K562 (cell line): ENCODE results near the gene MVD. TPM values are rescaled to one million over a fixed set of nuclear protein-coding genes. Genes with fewer than 3 reads are reported as not detected.
A peak's percentile ranks its signal among the peaks of the same experiment; 100 is the strongest.

ENCODE experiments used
- BCOR ChIP-seq: fragments of 450-650 bp; IDR thresholded peaks from 2 replicates; pipeline ENCODE4 v1.6.1; 2016
- CBFA2T3 ChIP-seq: fragments of 450-650 bp; IDR thresholded peaks from 2 replicates; pipeline ENCODE4 v1.6.1; 2017
- CCNT2 ChIP-seq: IDR thresholded peaks from 2 replicates; pipeline ENCODE4 v1.6.1; 2011; ENCODE audit warnings: borderline replicate concordance, low read depth, mild to moderate bottlenecking, moderate library complexity, mixed read lengths, low read length; ENCODE audit not compliant: insufficient read length; ENCODE audit errors: extremely low read depth
- CXXC5 ChIP-seq: fragments of 250-450 bp; sonication (Bioruptor Pico); IDR thresholded peaks from 2 replicates; pipeline ENCODE4 v1.8.0; 2022; ENCODE audit warnings: inconsistent platforms, mild to moderate bottlenecking, moderate library complexity
- FOXP1 ChIP-seq: sonication (generic); formaldehyde crosslinking; IDR thresholded peaks from 2 replicates; pipeline ENCODE4 v1.8.0; 2022; ENCODE audit warnings: mild to moderate bottlenecking, missing genetic modification reagents
- GATA2 ChIP-seq: sonication (generic); formaldehyde crosslinking; IDR thresholded peaks from 2 replicates; pipeline ENCODE4 v1.4.0; 2020; ENCODE audit warnings: mild to moderate bottlenecking, missing genetic modification reagents
- HNRNPK ChIP-seq: fragments of 200-400 bp; formaldehyde crosslinking; IDR thresholded peaks from one replicate; pipeline ENCODE4 v1.6.1; 2018; ENCODE audit warnings: mild to moderate bottlenecking, low read depth, low read length; ENCODE audit not compliant: poor library complexity, severe bottlenecking
- JUND ChIP-seq, 2 experiments: IDR thresholded peaks; 2 replicates in 1 of 2; 3 replicates in 1 of 2; pipeline ENCODE4 v1.6.1; 2011; ENCODE audit warnings: borderline replicate concordance in 2 of 2, low read depth in 2 of 2, low read length in 2 of 2, improper control_type of control experiment in 1 of 2, missing biosample characterization in 1 of 2, missing genetic modification characterization in 1 of 2, missing genetic modification reagents in 1 of 2
- KLF1 ChIP-seq: fragments of 450-650 bp; IDR thresholded peaks from 2 replicates; pipeline ENCODE4 v1.6.1; 2016; ENCODE audit warnings: missing genetic modification characterization, missing compliant biosample characterization
- LCOR ChIP-seq: sonication (generic); formaldehyde crosslinking; IDR thresholded peaks from 2 replicates; pipeline ENCODE4 v1.8.0; 2022; ENCODE audit warnings: mild to moderate bottlenecking, missing genetic modification reagents
- MTA1 ChIP-seq: fragments of 450-650 bp; IDR thresholded peaks from 2 replicates; pipeline ENCODE4 v1.6.1; 2017; ENCODE audit warnings: borderline replicate concordance
- NBN ChIP-seq: fragments of 450-650 bp; IDR thresholded peaks from 2 replicates; pipeline ENCODE4 v1.6.1; 2016; ENCODE audit warnings: low read depth, mild to moderate bottlenecking
- NELFE ChIP-seq: IDR thresholded peaks from 2 replicates; pipeline ENCODE4 v1.6.1; 2011; ENCODE audit warnings: mild to moderate bottlenecking; ENCODE audit not compliant: insufficient read depth, insufficient read length
- NR4A1 ChIP-seq, 2 experiments: fragments of 250-450 bp in 1 of 2; fragments of 450-650 bp in 1 of 2; sonication (Bioruptor Pico) in 1 of 2; IDR thresholded peaks; 2 replicates each; pipeline versions ENCODE4 v1.4.0 to v1.6.1; 2016 to 2020; ENCODE audit warnings: mild to moderate bottlenecking in 2 of 2, missing compliant biosample characterization in 1 of 2, missing genetic modification characterization in 1 of 2, moderate library complexity in 1 of 2
- RBBP5 ChIP-seq: fragments of 200-600 bp; sonication (generic); IDR thresholded peaks from 2 replicates; pipeline ENCODE4 v1.6.1; 2012; ENCODE audit warnings: borderline replicate concordance, mild to moderate bottlenecking, low read length, control low read depth, inconsistent platforms; ENCODE audit not compliant: insufficient read depth, poor library complexity, severe bottlenecking
- RNF2 ChIP-seq: sonication (generic); IDR thresholded peaks from 2 replicates; pipeline ENCODE4 v1.6.1; 2016
- RUNX1 ChIP-seq: sonication (generic); IDR thresholded peaks from 2 replicates; pipeline ENCODE4 v1.6.1; 2016; ENCODE audit warnings: antibody characterized with exemption, low read depth
- ZEB2 ChIP-seq: fragments of 450-650 bp; IDR thresholded peaks from 2 replicates; pipeline ENCODE4 v1.6.1; 2016
- ZFX ChIP-seq: sonication (generic); formaldehyde crosslinking; IDR thresholded peaks from 2 replicates; pipeline ENCODE4 v1.8.0; 2022; ENCODE audit warnings: mild to moderate bottlenecking, missing genetic modification reagents, moderate library complexity
- ZNF431 ChIP-seq: sonication (generic); formaldehyde crosslinking; IDR thresholded peaks from 2 replicates; pipeline ENCODE4 v1.8.0; 2022; ENCODE audit warnings: mild to moderate bottlenecking, missing genetic modification reagents
- ZSCAN29 ChIP-seq: fragments of 450-650 bp; IDR thresholded peaks from 2 replicates; pipeline ENCODE4 v1.6.1; 2017
- polyA plus RNA-seq, 8 experiments: library from polyadenylated mRNA; depleted of rRNA in 4 of 8; stranded (reverse) in 5 of 8; unstranded in 3 of 8; fragments of >200 nt; fragmentation: Nextera tagmentation in 2 of 8; fragmentation: Illumina TruSeq in 1 of 8; extraction: Ambion mirVana in 2 of 8; extraction: Trizol in 1 of 8; gene quantifications; 2 replicates each; pipeline versions ENCODE4 v1.2.1 to v1.2.3, GENCODE V29; 2011 to 2014; ENCODE audit warnings: inconsistent platforms in 1 of 8, missing spikeins in 1 of 8
- total RNA-seq, 7 experiments: library from RNA; depleted of rRNA in 6 of 7; stranded (reverse); fragments of >200 nt in 6 of 7; fragmentation: Illumina TruSeq in 2 of 7; extraction: Trizol in 2 of 7; gene quantifications; 2 replicates each; pipeline versions ENCODE4 v1.2.1 to v1.2.3, GENCODE V29; 2011 to 2021; ENCODE audit warnings: low replicate concordance in 1 of 7
- TF ChIP-seq, protein P1 (sequence below): conservative IDR thresholded peaks from 2 replicates; pipeline ENCODE4 v1.6.1; 2011; ENCODE audit warnings: low read depth, mild to moderate bottlenecking, low read length; ENCODE audit not compliant: control insufficient read depth
- TF ChIP-seq, protein P2 (sequence below): IDR thresholded peaks from 2 replicates; pipeline ENCODE4 v1.6.1; 2011; ENCODE audit warnings: borderline replicate concordance, low read depth, mild to moderate bottlenecking, moderate library complexity, low read length; ENCODE audit not compliant: insufficient read depth, poor library complexity, severe bottlenecking
- TF ChIP-seq, protein P3 (sequence below): IDR thresholded peaks from 3 replicates; pipeline ENCODE4 v1.6.1; 2011; ENCODE audit warnings: borderline replicate concordance, mild to moderate bottlenecking; ENCODE audit not compliant: insufficient read length, insufficient read depth

Gene MVD
- total and polyA plus RNA-seq, 9 of the 15 experiments (the other 6 are each of a cell fraction or from before 2014, with no cell fraction given): 12.2 to 141 (median 45.3) TPM

DNA sequence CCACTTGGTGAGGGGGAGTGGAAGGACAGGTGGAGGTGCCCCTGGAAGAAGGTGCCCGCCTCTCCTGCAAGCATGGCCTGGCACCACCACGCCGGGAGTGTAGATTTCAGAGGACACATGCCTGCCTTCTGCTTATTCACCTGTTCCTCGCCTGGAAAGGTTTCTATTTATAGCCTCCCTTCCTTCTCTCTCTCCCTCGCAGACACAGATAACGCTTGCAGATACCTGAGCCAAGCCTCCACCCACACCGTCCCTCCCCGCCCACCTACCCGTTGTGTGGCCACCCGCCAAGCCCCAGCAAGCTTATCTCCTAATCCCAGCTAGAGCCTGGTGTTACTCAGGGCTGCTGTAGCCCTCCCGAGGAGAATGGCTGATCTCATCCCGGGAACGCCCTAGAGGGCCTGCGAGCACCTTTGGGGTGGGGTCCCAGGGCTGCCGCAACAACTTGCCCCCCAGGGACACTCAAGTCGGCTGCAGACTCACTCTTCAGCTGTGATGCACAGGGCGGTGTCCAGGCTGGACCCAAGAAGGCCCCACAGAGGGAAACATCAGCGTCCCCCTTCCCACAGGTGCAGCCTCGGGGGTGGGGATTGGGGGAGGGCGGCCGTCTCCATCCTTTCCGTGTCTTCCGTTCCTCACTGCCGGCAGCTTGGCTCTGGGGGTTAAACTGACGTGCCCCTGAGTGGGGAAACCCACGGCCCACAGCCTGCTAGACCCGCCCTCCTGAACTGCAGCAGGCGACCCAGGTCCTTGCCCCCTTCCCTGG lies 25.3 kb upstream of the MVD start (continued):
- TF ChIP-seq BCOR (peak; percentile 83; the same call in 1 of the 2 replicates), NELFE (no peak), ZSCAN29 (no peak), CBFA2T3 (peak; percentile 97), CCNT2 (peak; percentile 95), ZNF431 (CRISPR knock-in tag) (no peak), NR4A1 (CRISPR knock-in tag; IDR thresholded peaks at IDR 0.05) (no peak), NR4A1 (tag; IDR thresholded peaks at IDR 0.05) (0 out of 2 replicates have a peak, but pooled peaks have one; percentile 31), KLF1 (tag) (peak; percentile 91), RNF2 (peak; percentile 91), HNRNPK (no peak), RUNX1 (peak; percentile 87), FOXP1 (CRISPR knock-in tag) (peak; percentile 53; the same call in 1 of the 2 replicates), NBN (peak; percentile 87), LCOR (CRISPR knock-in tag) (peak; percentile 81), MTA1 (peak; percentile 87), RBBP5 (peak; percentile 60), CXXC5 (CRISPR knock-in tag) (peak; percentile 89), ZFX (peak; percentile 70), ZEB2 (peak; percentile 100), JUND (IDR thresholded peaks at IDR 0.05; ENCODE audit: borderline replicate concordance, low read depth, low read length) (peak; percentile 96), JUND (tag; IDR thresholded peaks at IDR 0.05; ENCODE audit: borderline replicate concordance, low read depth, low read length) (peak; percentile 85; the same call in 1 of the 3 replicates), GATA2 (CRISPR knock-in tag) (peak; percentile 97)
- TF ChIP-seq, protein P1, sequence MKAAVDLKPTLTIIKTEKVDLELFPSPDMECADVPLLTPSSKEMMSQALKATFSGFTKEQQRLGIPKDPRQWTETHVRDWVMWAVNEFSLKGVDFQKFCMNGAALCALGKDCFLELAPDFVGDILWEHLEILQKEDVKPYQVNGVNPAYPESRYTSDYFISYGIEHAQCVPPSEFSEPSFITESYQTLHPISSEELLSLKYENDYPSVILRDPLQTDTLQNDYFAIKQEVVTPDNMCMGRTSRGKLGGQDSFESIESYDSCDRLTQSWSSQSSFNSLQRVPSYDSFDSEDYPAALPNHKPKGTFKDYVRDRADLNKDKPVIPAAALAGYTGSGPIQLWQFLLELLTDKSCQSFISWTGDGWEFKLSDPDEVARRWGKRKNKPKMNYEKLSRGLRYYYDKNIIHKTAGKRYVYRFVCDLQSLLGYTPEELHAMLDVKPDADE: 0 out of 2 replicates have a peak, but pooled peaks have one; percentile 29
- TF ChIP-seq, protein P2, sequence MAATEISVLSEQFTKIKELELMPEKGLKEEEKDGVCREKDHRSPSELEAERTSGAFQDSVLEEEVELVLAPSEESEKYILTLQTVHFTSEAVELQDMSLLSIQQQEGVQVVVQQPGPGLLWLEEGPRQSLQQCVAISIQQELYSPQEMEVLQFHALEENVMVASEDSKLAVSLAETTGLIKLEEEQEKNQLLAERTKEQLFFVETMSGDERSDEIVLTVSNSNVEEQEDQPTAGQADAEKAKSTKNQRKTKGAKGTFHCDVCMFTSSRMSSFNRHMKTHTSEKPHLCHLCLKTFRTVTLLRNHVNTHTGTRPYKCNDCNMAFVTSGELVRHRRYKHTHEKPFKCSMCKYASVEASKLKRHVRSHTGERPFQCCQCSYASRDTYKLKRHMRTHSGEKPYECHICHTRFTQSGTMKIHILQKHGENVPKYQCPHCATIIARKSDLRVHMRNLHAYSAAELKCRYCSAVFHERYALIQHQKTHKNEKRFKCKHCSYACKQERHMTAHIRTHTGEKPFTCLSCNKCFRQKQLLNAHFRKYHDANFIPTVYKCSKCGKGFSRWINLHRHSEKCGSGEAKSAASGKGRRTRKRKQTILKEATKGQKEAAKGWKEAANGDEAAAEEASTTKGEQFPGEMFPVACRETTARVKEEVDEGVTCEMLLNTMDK: no peak
- TF ChIP-seq, protein P3, sequence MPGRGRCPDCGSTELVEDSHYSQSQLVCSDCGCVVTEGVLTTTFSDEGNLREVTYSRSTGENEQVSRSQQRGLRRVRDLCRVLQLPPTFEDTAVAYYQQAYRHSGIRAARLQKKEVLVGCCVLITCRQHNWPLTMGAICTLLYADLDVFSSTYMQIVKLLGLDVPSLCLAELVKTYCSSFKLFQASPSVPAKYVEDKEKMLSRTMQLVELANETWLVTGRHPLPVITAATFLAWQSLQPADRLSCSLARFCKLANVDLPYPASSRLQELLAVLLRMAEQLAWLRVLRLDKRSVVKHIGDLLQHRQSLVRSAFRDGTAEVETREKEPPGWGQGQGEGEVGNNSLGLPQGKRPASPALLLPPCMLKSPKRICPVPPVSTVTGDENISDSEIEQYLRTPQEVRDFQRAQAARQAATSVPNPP: no peak
